ENCODE data around the gene C1orf105.
A peak's percentile ranks its signal among the peaks of the same experiment; 100 is the strongest.

C1orf105 gene

GRCh38 chr1:172446547-172446946 lies 26.1 kb downstream of the C1orf105 start:
- TF ChIP-seq CTCF (IDR thresholded peaks at IDR 0.05; ENCODE audit: low read length, missing control alignments): no peak
- no peak overlapping the region for H3K4me3 ChIP-seq (replicated peaks; ENCODE audit: low read depth, low read length)
- DNase-seq (ENCODE audit: low read depth): no peak

GRCh38 chr1:172447641-172448040 lies 27.2 kb downstream of the C1orf105 start:
- DNase-seq (ENCODE audit: low read depth): peak; percentile 58
- no peak for TF ChIP-seq CTCF (IDR thresholded peaks at IDR 0.05; ENCODE audit: low read length, missing control alignments)
- H3K4me3 ChIP-seq (replicated peaks; ENCODE audit: low read depth, low read length): no peak overlapping the region

GRCh38 chr1:172448995-172449584 lies 28.6 kb downstream of the C1orf105 start:
- no peak for DNase-seq (ENCODE audit: low read depth)
- H3K4me3 ChIP-seq (replicated peaks; ENCODE audit: low read depth, low read length): no peak overlapping the region
- no peak for TF ChIP-seq CTCF (IDR thresholded peaks at IDR 0.05; ENCODE audit: low read length, missing control alignments)

- peak; percentile 77 for DNase-seq (ENCODE audit: low read depth)
- peak; percentile 92 for TF ChIP-seq CTCF (IDR thresholded peaks at IDR 0.05; ENCODE audit: low read length, missing control alignments)
These were observed 29.4 kb downstream of the C1orf105 start for GRCh38 chr1:172449585-172450523.

GRCh38 chr1:172450524-172450885 lies 30.0 kb downstream of the C1orf105 start:
- DNase-seq (ENCODE audit: low read depth): no peak

More at GRCh38 chr1:172449585-172450523, 29.4 kb downstream of the C1orf105 start:
- H3K4me3 ChIP-seq (replicated peaks; ENCODE audit: low read depth, low read length): no peak overlapping the region

GRCh38 chr1:172451002-172451443 lies 30.5 kb downstream of the C1orf105 start:
- no peak overlapping the region for H3K4me3 ChIP-seq (replicated peaks; ENCODE audit: low read depth, low read length)
- TF ChIP-seq CTCF (IDR thresholded peaks at IDR 0.05; ENCODE audit: low read length, missing control alignments): no peak
- peak; percentile 48 for DNase-seq (ENCODE audit: low read depth)

More at GRCh38 chr1:172450524-172450885, 30.0 kb downstream of the C1orf105 start:
- no peak overlapping the region for H3K4me3 ChIP-seq (replicated peaks; ENCODE audit: low read depth, low read length)
- no peak for TF ChIP-seq CTCF (IDR thresholded peaks at IDR 0.05; ENCODE audit: low read length, missing control alignments)
